DMS53 (cell line): Measurements from ENCODE around the gene TMEM259.

Experiments used
- DNase-seq: peaks from one replicate; lab custom pipeline; 2025; lab: John Stamatoyannopoulos, UW

The TMEM259 gene

DNA sequence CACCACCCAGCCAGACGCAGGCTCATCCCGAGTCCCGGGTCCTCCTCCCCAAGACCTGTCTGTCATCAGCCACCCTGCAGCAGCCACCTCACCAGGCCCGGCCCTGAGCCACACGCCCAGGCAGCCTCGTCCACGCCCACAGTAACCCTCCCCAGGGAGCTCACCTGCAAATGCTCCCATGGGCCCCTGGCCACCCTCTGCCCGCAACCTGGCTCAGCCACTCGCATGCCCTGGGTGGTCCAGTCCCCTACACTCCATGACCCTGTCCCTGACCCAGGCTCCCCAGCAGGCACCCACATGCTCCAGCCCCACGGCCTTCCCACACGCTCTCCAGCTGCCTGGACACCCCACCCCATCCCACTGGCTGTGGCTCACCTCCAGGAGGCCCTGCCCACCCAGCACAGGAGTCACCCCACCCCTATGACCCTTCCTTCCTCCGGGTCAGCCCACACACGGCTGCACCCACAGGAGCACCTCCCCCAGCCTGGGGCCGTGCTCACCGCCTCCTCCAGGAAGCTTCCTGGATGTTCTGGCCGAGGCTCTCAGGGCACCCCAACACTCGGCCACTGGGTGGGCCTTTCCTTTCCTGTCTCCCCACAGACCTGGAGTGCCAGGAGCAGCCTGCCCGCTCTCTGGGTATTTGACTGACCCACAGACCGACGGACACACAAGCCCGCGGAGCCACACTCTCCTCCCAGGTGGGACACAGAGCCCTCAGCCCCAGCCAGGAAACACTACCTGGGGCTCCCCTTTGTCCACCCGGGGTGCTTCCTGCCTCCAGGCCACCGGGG lies 3.6 kb downstream of the TMEM259 start:
- no peak for DNase-seq

DNA sequence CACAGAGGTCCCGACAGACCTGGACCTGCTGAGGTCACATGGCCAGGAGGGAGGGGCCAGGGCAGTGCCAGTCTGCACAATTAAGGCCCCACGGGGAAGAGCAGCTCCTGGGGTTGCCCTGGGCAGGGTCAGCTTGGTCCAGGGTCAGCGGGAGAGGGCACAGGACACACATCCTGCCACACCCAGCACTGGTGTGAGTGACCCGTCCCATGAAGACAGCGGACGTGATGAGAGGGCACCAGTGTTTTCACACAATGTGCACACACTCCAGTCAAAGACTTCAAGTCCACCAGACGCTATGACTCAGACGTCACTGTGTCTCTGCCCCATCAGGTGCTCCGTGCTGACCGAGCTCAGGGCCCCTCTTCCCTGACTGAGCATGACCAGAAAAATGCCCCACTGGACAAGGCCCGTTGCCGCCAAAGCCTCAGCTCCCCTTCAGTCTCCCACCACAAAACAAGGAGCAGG lies 4.2 kb downstream of the TMEM259 start:
- no peak for DNase-seq

DNA sequence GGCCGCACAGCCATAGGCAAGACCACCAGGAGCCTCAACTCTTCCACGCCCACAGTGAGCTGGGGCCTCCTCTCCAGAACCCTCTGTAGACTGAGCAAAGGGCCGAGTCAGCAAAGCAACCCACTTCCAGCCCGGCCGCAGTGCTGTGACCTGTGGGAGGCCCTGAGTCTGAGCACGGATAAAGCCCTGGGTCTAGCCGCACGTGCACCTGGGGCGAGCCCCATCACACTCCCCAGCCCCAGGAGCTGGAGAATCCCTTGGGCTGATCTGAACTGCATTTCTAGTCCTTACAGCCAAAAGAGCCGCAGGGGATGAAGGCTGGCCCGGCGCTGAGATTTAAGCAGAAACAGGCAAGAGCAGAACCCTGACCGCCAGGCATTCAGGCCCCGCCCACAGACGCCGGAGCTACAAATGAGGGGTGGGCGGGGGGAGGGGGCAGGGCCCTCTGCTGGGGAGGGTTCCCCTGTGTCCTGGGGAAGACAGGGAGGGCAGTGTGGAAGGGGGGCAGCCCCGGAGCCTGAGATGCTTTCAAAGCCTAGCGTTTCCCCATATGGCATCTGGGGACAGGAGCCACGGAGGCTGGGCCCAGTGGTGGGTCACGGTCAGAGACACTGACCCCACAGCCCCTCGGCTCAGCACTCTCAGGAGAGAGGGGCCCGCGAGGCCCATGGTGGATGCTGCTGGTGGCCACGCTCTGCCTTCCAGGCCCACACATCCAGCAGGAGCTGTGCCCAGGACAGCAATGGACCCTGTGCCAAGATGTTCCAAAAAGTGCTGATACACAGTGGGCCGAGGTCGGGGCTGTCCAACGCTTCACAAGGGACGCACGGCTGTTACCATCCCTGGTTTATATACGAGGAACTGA lies 4.9 kb downstream of the TMEM259 start:
- no peak for DNase-seq

DNA sequence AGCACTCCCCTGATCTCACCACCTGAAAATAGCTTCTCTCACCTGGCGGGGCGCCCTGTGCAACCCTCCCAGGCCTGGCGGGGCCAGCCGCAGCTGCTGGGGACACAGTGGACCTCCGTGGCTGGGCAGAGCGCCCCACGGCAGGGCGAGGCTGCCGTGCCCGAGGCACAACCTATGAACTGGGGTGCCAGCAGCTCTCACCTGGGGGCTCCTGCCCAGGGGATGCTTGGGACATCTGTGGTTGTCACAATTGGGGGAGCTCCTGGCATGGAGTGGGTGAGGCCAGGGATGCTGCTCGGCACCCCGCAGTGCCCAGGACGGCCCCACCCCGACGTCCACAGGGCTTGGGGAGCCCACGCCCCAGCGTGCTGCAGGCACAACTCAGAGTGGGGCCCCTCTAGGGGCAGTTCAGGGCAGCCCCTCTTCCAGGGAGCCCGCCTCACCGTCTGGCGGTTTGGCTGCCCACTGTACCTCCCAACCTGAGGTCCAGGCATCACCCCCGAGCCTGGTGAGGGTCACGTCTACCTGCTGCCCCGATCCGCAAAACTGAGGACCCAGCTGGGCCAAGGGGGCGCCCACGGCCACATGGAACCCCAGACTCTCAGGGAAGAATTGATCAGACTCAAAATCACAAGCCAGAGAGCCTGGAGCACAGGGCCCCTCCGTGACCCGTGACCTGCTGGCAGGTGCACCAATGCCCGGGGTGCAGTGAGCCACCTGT lies 5.7 kb downstream of the TMEM259 start:
- no peak for DNase-seq

DNA sequence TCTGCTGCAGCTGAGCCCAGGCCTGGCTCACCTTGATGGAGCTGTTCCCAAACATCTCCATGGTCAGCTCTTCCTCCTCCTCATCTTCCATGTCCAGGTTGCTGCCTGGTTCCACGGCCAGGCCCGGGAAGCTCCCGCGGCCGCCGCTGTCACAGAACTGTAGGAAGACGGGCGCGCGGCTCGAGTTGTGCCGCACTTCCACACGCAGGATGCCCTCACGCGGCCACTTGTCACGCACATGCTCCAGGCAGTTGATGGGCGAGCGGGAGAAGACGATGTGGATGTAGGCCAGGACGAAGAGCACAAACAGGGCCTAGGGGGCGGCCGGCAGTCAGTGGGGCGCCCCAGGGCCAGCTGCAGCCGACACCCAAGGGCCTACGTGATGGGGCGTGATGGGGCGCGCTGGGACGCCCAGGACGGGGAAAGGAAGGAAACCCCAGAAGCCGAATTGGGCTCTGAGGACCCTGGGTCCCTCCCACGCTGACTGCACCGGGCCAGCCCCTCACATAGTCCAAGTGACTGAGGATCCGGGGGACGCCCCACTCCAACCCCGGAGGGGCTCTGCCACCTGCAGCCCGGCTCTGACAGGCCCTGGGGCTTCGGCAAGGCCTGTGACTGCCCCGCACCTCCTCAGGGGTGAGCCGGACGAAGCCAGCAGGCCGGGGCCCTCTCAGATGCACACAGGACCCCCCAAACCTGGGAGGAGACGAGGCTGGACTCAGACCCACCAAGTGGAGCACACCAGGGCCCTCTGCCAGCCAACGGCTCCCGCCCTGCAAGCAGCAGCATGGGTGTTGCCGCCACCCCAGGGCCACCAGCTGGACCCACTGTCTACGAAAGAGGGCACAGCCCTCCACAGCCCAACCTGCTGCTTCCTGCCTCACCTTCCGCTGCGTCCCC lies 6.5 kb downstream of the TMEM259 start:
- no peak for DNase-seq

DNA sequence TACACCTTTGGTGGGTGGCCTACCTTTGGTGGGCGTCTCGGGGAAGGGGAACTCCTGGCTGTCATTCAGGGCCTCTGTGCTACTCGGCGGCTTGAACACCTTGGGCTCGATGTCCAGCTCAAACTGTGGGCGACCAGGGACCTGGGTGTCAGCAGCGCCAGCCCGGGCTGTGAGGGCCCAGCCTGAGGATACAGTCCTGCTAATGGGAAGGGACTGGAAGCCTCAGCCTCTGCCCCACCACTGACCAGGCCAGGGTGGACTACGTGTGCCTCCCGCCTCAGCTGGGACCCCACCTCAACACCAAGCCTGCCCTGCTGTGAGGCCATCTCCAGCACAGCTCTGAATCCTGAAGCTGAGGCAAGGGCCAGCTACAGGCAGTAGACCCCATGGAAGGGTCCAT lies 7.7 kb downstream of the TMEM259 start:
- no peak for DNase-seq

DNA sequence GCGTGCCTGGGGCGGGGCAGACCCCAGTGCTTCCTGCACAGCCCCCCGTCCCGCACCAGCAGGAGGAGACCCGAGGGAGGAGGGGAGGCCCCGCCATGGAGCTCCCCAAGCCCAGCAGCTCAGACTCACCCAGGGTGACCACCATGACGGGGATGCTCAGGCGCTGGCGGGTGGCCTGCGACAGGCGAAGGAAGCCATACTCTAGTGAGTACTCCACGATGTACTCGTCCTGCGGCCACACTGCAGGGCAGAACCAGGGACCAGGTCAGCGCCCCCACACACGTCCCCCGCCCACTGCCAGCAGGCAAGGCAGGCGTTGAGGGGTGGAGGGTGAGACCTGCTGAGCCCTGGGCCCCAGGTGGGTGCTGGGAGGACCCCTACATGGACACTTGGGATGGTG lies 8.6 kb downstream of the TMEM259 start:
- no peak for DNase-seq

DNA sequence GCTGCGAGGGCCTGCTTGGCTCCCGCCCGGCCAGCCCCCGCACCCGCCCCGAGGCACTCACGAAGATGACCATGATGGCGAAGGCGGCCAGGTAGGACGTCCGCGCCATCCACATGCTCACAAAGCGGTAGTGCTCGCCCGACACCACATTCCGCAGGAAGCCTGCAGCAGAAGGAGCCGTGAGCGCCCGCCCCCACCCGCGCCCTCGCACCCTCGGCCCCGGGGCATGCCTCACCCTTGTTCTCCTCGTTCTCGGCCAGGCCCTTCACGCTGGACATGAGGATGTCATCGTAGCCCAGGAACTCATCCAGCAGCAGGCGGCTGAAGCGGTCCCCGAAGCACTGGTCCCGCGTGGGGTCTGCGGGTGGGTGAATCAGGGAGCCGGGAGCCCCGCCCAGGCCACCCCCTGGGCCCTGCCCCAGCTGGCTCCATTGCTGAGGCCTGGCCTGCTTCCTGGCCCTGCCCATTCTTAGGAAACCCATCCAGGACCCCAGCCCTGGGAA lies 9.0 kb downstream of the TMEM259 start:
- no peak for DNase-seq

DNA sequence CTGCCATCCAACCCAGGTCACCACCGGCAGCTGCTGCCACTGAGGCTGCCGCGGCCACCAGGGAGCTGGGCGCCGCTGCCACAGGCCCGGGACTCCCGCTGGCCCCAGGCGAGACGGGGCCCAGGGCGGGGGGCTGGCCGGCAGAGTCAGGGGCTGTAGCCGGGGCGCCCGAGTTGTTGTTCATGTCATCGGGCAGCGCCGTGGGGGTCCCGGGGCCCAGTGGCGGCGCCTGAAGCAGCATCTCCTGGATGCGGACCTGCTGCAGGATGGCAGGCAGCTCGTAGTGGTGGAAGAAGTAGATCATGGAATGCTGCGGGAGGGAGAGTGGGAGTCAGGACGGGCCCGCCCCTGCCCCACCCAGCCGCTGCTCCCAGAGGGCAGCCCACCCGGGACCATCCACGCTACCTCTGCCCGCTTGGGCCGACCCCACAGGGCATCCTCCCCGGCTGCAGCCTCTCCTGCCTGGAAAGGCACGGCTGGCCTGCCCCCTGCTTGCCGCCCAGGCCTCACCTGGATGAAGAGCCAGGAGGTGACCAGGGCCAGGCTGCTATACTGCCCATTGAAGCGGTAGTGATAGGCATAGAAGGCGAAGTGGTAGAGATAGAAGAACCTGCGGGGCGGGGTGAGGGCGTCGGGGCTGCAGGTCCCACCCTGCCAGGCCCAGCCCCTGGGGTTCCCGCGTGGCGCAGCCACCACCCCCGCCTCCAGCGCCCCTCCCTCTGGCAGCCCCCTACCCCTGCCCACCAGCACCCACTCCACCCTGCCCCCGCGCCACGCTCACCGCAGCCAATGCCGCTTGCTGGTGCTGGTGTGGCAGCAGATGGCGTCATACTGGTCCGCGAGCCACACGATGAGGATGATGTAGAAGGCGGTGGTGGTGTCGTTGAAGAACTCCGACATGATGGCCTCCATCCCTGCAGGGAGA lies 10.1 kb downstream of the TMEM259 start:
- DNase-seq = no peak

DNA sequence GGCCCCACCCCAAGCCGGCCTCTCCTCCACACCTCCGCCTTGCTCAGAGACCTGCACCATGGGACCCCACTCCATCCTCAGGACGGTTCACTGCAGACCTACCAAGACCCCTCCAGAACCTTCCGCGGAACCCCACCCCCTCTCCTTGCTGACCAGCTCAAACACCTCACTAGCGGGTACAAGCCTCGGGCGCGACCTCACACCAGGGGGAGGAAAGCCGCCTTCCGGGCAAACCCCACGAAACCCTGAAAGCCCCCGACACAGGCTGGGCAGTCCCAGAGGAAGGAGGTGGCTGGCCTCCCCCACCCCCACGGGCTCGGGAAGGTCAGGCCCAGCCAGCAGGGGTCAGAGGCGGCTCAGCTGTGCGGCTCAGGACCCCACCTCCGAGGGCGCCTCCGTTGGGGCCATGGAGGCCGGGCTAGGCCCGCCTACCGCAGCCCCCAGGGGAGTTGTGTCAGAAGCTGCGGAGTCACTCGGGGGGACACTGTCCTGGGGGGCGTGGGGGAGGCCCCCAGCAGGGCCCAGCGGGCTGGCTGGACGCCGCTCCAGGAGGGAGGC lies 10.9 kb downstream of the TMEM259 start:
- DNase-seq = no peak

DNA sequence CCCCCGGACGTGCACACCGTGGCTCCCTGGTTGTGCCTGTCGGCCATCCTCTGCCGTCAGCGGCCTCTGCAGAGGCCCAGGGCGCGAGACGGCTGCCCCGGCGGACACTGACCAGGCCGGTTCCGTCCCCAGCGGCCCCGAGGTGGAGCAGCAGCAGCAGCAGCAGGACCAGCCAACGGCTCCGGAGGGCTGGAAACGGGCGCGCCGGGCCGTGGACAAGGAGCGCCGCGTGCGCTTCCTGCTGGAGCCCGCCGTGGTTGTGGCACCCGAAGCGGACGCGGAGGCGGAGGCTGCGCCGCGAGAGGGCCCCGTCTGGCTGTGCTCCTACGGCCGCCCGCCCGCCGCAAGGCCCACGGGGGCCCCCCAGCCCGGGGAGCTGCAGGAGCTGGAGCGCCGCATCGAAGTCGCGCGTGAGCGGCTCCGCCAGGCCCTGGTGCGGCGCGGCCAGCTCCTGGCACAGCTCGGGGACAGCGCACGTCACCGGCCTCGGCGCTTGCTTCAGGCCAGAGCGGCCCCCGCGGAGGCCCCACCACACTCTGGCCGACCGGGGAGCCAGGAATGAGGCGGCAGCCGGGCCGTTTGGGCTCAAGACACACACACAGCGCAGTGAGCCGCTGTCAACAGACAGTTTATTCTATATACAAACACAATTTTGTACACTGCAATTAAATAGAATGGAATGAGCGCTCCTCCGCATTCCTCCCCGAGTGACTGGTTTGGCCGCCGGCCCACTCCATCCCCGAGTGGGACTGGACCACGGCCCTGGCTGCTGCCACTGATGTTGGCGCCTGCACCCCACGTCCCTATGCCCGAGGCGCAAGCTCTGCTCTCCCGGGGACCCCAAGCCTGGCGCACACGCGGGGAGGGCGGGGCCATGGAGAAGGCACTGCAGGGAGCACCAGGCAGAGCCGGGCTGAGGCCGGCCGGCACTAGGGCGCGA lies 11.6 kb downstream of the TMEM259 start:
- no peak for DNase-seq

DNA sequence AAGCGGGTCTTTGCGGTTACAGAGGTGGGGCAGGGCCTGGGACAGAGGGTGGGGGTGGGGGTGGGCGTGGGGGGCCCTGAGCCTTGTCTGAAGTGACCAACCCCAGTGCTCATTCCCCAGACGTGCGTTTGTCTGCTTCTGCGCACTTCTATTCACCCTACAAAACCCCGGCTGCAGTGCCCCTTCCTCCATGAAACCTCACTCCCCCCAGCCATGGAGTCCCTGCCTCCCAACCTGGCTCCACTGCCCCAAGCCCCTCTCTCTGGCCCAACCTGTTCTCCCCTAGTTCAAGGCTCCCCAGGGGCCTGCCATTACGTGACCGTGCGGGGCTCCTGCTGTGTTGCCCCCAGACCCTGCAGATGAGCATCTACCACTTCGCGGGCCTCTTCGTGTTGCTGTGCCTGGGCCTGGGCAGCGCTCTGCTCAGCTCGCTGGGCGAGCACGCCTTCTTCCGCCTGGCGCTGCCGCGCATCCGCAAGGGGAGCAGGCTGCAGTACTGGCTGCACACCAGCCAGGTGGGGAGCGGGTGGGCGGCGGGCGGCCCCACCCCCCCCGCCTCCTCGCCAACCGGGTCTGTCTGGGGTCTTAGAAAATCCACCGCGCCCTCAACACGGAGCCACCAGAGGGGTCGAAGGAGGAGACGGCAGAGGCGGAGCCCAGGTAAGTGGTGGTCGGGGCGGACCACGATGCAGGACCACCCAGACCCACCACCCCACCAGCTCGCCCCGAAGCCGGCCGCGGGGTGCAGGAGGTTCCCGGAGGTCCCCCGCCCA lies 12.5 kb downstream of the TMEM259 start:
- no peak for DNase-seq

DNA sequence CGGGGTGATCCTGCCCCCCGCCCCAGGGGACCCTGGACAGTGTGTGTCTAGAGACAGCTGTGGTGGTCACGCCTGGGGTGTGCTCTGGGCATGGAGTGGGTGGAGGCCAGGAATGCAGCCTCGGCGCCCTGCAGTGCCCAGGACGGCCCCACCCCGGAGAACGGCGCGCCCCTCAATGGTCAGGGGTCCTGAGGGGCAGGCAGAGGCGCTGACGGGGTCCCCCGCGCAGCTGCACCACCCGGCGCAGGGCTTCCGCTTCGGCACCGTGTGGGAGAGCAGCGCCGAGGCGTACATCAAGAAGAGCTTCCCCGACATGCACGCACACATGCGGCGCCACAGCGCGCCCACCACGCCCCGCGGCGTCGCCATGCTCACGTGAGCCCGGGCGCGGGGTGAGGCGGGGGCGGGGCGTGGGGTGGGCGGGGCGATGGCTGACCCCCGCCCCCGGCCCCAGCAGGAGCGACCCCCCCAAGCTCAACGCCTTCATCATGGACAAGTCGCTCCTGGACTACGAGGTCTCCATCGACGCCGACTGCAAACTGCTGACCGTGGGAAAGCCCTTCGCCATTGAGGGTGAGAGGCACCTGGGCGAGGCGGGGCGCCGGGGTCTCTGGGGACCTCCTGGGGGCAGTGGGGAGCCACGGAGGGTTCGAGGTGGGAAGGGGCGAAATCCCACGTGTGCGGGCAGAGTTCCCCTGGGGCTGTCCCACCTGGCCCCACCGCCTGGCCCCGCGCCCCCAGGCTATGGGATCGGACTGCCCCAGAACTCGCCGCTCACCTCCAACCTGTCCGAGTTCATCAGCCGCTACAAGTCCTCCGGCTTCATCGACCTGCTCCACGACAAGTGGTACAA lies 13.3 kb downstream of the TMEM259 start:
- DNase-seq = no peak

DNA sequence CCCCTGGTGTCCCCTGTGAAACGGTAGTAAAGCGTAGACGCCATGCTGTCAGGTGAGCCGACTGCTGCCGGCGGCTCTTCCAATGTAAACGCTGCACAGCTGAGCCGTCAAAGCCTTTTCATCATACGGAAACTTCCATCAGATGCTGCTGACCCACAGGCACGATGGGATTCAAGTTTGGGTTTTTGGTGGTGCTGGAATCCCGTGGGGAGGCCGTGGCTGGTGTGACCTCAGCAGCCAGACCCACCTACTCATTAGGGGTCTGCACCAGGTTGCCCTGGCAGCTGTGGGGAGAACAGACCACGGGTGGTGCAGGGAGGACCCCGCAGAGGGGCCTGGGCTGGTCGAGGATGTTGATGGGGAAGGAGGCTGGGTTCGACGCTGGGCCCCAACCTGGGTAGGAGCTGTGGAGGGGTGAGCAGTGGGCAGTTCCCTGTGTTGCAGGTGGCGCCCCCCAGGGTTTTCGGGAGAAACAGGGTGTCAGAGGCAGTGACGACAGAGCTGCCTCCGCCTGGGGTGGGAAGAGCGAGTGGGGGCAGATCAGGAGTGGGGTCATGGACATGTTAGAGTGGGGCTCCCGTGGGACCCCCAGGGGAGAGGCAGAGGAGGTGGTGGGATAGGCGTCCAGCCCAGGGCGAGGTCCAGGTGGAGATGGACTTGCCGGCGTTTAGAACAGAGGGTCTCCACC lies 14.1 kb downstream of the TMEM259 start:
- DNase-seq = peak; percentile 45

DNA sequence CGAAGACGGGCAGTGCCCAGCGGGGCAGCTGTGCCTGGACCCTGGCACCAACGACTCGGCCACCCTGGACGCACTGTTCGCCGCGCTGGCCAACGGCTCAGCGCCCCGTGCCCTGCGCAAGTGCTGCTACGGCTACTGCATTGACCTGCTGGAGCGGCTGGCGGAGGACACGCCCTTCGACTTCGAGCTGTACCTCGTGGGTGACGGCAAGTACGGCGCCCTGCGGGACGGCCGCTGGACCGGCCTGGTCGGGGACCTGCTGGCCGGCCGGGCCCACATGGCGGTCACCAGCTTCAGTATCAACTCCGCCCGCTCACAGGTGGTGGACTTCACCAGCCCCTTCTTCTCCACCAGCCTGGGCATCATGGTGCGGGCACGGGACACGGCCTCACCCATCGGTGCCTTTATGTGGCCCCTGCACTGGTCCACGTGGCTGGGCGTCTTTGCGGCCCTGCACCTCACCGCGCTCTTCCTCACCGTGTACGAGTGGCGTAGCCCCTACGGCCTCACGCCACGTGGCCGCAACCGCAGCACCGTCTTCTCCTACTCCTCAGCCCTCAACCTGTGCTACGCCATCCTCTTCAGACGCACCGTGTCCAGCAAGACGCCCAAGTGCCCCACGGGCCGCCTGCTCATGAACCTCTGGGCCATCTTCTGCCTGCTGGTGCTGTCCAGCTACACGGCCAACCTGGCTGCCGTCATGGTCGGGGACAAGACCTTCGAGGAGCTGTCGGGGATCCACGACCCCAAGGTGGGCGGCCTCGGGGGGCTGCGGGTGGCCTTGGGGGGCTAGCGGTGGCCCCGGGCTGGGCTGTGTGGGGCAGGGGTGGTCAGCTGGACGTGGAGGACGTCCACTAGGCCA lies 15.9 kb downstream of the TMEM259 start:
- peak; percentile 63 for DNase-seq
